Measurements from ENCODE around the gene FAM222B. TPM values are rescaled to one million over a fixed set of nuclear protein-coding genes. Genes with fewer than 3 reads are reported as not detected.
A peak's percentile ranks its signal among the peaks of the same experiment; 100 is the strongest.

The FAM222B gene
- total RNA-seq, 1 donor from 2014 or later = 37.9 TPM

- peak; percentile 95 for TF ChIP-seq CTCF (IDR thresholded peaks at IDR 0.05; ENCODE audit: unreplicated experiment)
- peaks cover 7% of the 10 kb centered on the region for H3K36me3 Mint-ChIP-seq
- no peak overlapping the region for H3K4me3 Mint-ChIP-seq
These were observed 92.2 kb downstream of the FAM222B start for GRCh38 chr17:28750178-28751047.

GRCh38 chr17:28749516-28750177 is 92.9 kb downstream of the FAM222B start:
- TF ChIP-seq CTCF (IDR thresholded peaks at IDR 0.05; ENCODE audit: unreplicated experiment) = no peak
- H3K4me3 Mint-ChIP-seq = no peak overlapping the region
- peaks cover 29% of the 10 kb centered on the region for H3K4me1 Mint-ChIP-seq
- H3K9me3 Mint-ChIP-seq = no peaks in the 10 kb centered on the region
- DNase-seq (ENCODE audit: low spot score in 2 of 2, unreplicated experiment in 2 of 2) = no peak
- H3K27ac Mint-ChIP-seq = peak overlapping the region; percentile 71
- peaks cover 7% of the 10 kb centered on the region for H3K36me3 Mint-ChIP-seq
- H3K27me3 Mint-ChIP-seq (ENCODE audit: low read depth) = no peaks in the 10 kb centered on the region

More at GRCh38 chr17:28750178-28751047, 92.2 kb downstream of the FAM222B start:
- Mint-ChIP-seq H3K4me1 (peaks cover 29% of the 10 kb centered on the region), H3K9me3 (no peaks in the 10 kb centered on the region), H3K27me3 (ENCODE audit: low read depth) (no peaks in the 10 kb centered on the region), H3K27ac (peak overlapping the region; percentile 69)
- DNase-seq (ENCODE audit: low spot score in 2 of 2, unreplicated experiment in 2 of 2) = peak; percentile 83 to 93

GRCh38 chr17:28748852-28749515 is 93.6 kb downstream of the FAM222B start:
- no peaks in the 10 kb centered on the region for H3K9me3 Mint-ChIP-seq
- peaks cover 29% of the 10 kb centered on the region for H3K4me1 Mint-ChIP-seq
- no peaks in the 10 kb centered on the region for H3K27me3 Mint-ChIP-seq (ENCODE audit: low read depth)
- H3K4me3 Mint-ChIP-seq = no peak overlapping the region
- peak overlapping the region; percentile 71 for H3K27ac Mint-ChIP-seq
- TF ChIP-seq CTCF (IDR thresholded peaks at IDR 0.05; ENCODE audit: unreplicated experiment) = no peak
- H3K36me3 Mint-ChIP-seq = peaks cover 7% of the 10 kb centered on the region
- DNase-seq (ENCODE audit: low spot score in 2 of 2, unreplicated experiment in 2 of 2) = no peak

- no peaks in the 10 kb centered on the region for H3K27me3 Mint-ChIP-seq (ENCODE audit: low read depth)
- H3K4me1 Mint-ChIP-seq = peaks cover 30% of the 10 kb centered on the region
- TF ChIP-seq CTCF (IDR thresholded peaks at IDR 0.05; ENCODE audit: unreplicated experiment) = no peak
- H3K27ac Mint-ChIP-seq = peak overlapping the region; percentile 98
- peak overlapping the region; percentile 20 for H3K4me3 Mint-ChIP-seq
- H3K36me3 Mint-ChIP-seq = peaks cover 7% of the 10 kb centered on the region
- no peaks in the 10 kb centered on the region for H3K9me3 Mint-ChIP-seq
- no peak for DNase-seq (ENCODE audit: low spot score in 2 of 2, unreplicated experiment in 2 of 2)
These were observed 94.5 kb downstream of the FAM222B start for GRCh38 chr17:28747801-28748750.

All from mesothelial cell of epicardium (in vitro differentiated cells).